CD14-positive monocyte (primary cell): ENCODE data around the gene PRM2. TPM values are rescaled to one million over a fixed set of nuclear protein-coding genes. Genes with fewer than 3 reads are reported as not detected.

ENCODE experiments used
- DNase-seq, 3 donors: peaks; one replicate each; pipeline ENCODE4 v3.0.0-alpha.2; 2011 to 2022
- H2AFZ ChIP-seq: 2 replicates; pipeline ENCODE4 v1.6.0; 2012; ENCODE audit warnings: mild to moderate bottlenecking, low read depth, low read length, inconsistent platforms; ENCODE audit not compliant: insufficient read depth, poor library complexity, severe bottlenecking
- H3K27ac ChIP-seq, 2 donors: 1 replicate in 1 of 2; 2 replicates in 1 of 2; pipeline ENCODE4 v1.5.1; 2012 to 2013; ENCODE audit warnings: low read length in 2 of 2, control low read depth in 1 of 2, inconsistent platforms in 1 of 2, low read depth in 1 of 2, mild to moderate bottlenecking in 1 of 2
- H3K27me3 ChIP-seq, 2 donors: one replicate each; pipeline versions ENCODE4 v1.6.0 to v1.6.1; 2011 to 2013; ENCODE audit warnings: low read length in 2 of 2; ENCODE audit not compliant: control insufficient read depth in 2 of 2, insufficient read depth in 2 of 2
- H3K36me3 ChIP-seq, 2 donors: replicated peaks in 1 of 2; 1 replicate in 1 of 2; 2 replicates in 1 of 2; pipeline versions ENCODE4 v1.5.1 to v1.6.1; 2012 to 2013; ENCODE audit warnings: low read length in 2 of 2, control low read depth in 1 of 2, inconsistent platforms in 1 of 2, mild to moderate bottlenecking in 1 of 2; ENCODE audit not compliant: insufficient read depth in 2 of 2, control insufficient read depth in 1 of 2
- H3K4me1 ChIP-seq, 2 donors: 1 replicate in 1 of 2; 2 replicates in 1 of 2; pipeline versions ENCODE4 v1.5.1 to v1.6.1; 2012 to 2013; ENCODE audit warnings: low read length in 2 of 2, control low read depth in 1 of 2, inconsistent platforms in 1 of 2, mild to moderate bottlenecking in 1 of 2, moderate library complexity in 1 of 2; ENCODE audit not compliant: insufficient read depth in 2 of 2, control insufficient read depth in 1 of 2
- H3K4me2 ChIP-seq: replicated peaks from 2 replicates; pipeline ENCODE3; 2012; ENCODE audit warnings: low read length, moderate library complexity, mild to moderate bottlenecking; ENCODE audit not compliant: poor library complexity, severe bottlenecking; ENCODE audit errors: extremely low read depth
- H3K4me3 ChIP-seq, 3 experiments: fragments of 200-600 bp in 1 of 3; sonication (generic) in 1 of 3; replicated peaks in 1 of 3; 1 replicate in 2 of 3; 2 replicates in 1 of 3; pipeline ENCODE4 v1.5.1; 2011 to 2013; ENCODE audit warnings: low read length in 3 of 3, mild to moderate bottlenecking in 3 of 3, control low read depth in 2 of 3, low read depth in 2 of 3, inconsistent platforms in 1 of 3, moderate library complexity in 1 of 3
- H3K79me2 ChIP-seq: 2 replicates; pipeline ENCODE4 v1.6.0; 2012; ENCODE audit warnings: mild to moderate bottlenecking, control low read depth, inconsistent platforms, low read length, moderate library complexity; ENCODE audit not compliant: insufficient read depth
- H3K9ac ChIP-seq: 2 replicates; pipeline ENCODE4 v1.6.0; 2017; ENCODE audit warnings: low read length, mild to moderate bottlenecking; ENCODE audit not compliant: insufficient read depth, poor library complexity, severe bottlenecking
- H3K9me3 ChIP-seq, 2 donors: replicated peaks in 1 of 2; 1 replicate in 1 of 2; 2 replicates in 1 of 2; pipeline versions ENCODE4 v1.5.1 to v1.6.1; 2012 to 2013; ENCODE audit warnings: low read length in 2 of 2, control low read depth in 1 of 2; ENCODE audit not compliant: control insufficient read depth in 1 of 2, insufficient read depth in 1 of 2
- H4K20me1 ChIP-seq: 2 replicates; pipeline ENCODE4 v1.6.0; 2012; ENCODE audit warnings: mild to moderate bottlenecking, low read length, control low read depth, moderate library complexity; ENCODE audit not compliant: insufficient read depth
- H3K27ac Mint-ChIP-seq, 7 donors: one replicate each; pipeline ENCODE4 v1.8.0; 2020; ENCODE audit warnings: mild to moderate bottlenecking in 7 of 7, mixed read lengths in 7 of 7, moderate library complexity in 6 of 7, inconsistent platforms in 2 of 7
- H3K27me3 Mint-ChIP-seq, 3 donors: one replicate each; pipeline ENCODE4 v1.8.0; 2021 to 2022; ENCODE audit warnings: low read depth in 3 of 3, mild to moderate bottlenecking in 3 of 3, mixed read lengths in 3 of 3, moderate library complexity in 3 of 3, inconsistent platforms in 1 of 3
- H3K36me3 Mint-ChIP-seq, 2 donors: one replicate each; pipeline ENCODE4 v1.8.0; 2020; ENCODE audit warnings: mixed read lengths in 2 of 2, inconsistent platforms in 1 of 2, mild to moderate bottlenecking in 1 of 2
- H3K4me1 Mint-ChIP-seq: one replicate; pipeline ENCODE4 v1.8.0; 2020; ENCODE audit warnings: mild to moderate bottlenecking, mixed read lengths
- H3K4me3 Mint-ChIP-seq, 2 donors: one replicate each; pipeline ENCODE4 v1.8.0; 2020; ENCODE audit warnings: mild to moderate bottlenecking in 2 of 2, mixed read lengths in 2 of 2, moderate library complexity in 1 of 2
- H3K9me3 Mint-ChIP-seq, 7 donors: one replicate each; pipeline ENCODE4 v1.8.0; 2020 to 2022; ENCODE audit warnings: mixed read lengths in 7 of 7, mild to moderate bottlenecking in 6 of 7, moderate library complexity in 6 of 7, inconsistent platforms in 2 of 7
- CTCF ChIP-seq: fragments of 200-600 bp; IDR thresholded peaks from one replicate; pipeline ENCODE4 v1.8.0; 2022; ENCODE audit warnings: antibody characterized with exemption, mild to moderate bottlenecking
- WGBS: methylation state at CpG from one replicate; pipeline ENCODE4 v1.1.5; 2013; ENCODE audit warnings: missing lambda C conversion rate; ENCODE audit not compliant: insufficient coverage; 5-methylcytosine and 5-hydroxymethylcytosine counted together
- intact Hi-C, 2 donors: fragments of 100-400 bp; cut with micrococcal nuclease; formaldehyde crosslinking; loops; one replicate each; pipeline versions ENCODE4 v1.15.0 to v1.15.1; 2023
- polyA plus RNA-seq, 3 donors: library from polyadenylated mRNA; depleted of rRNA in 1 of 3; unstranded in 2 of 3; stranded (reverse) in 1 of 3; fragments of 300-500 nt in 2 of 3; fragments of >200 nt in 1 of 3; fragmentation: Illumina TruSeq in 2 of 3; gene quantifications; 1 replicate in 2 of 3; 2 replicates in 1 of 3; pipeline ENCODE4 v1.2.3, GENCODE V29; 2012 to 2021

Gene PRM2
- polyA plus RNA-seq, 3 donors, result not detected

- peaks cover 53% of the 10 kb centered on the region for H3K4me1 Mint-ChIP-seq
- intact Hi-C loops, result loop anchor here (5.0 kb wide), 3 partner anchors 34 to 49 kb away; partner anchors contain the start of gene RMI2 (in 1 of the 2)
- Histone ChIP-seq H2AFZ (no peak overlapping the region), H3K36me3 (no peaks in the 10 kb centered on the region), H3K27me3 (peaks cover 0 to 9% of the 10 kb centered on the region in 2 donors), H3K27ac (no peak overlapping the region), H3K9ac (no peak overlapping the region), H3K4me1 (peaks cover 49 to 52% of the 10 kb centered on the region in 2 donors), H4K20me1 (no peaks in the 10 kb centered on the region), H3K9me3 (no peaks in the 10 kb centered on the region), H3K4me3 (no peak overlapping the region), H3K4me2 (no peak overlapping the region), H3K79me2 (no peaks in the 10 kb centered on the region)
- TF ChIP-seq CTCF, result no peak
- H3K27ac Mint-ChIP-seq, result peak overlapping the region in 4 of 7 donors; percentile 46 to 79 (median 63)
- H3K9me3 Mint-ChIP-seq, result peaks cover 0 to 2% (median 0%) of the 10 kb centered on the region in 7 donors
- peaks cover 0 to 7% of the 10 kb centered on the region in 2 donors for H3K36me3 Mint-ChIP-seq
- H3K27me3 Mint-ChIP-seq, result peaks cover 23 to 44% (median 27%) of the 10 kb centered on the region in 3 donors
- DNase-seq, result no peak
- WGBS, result 70% methylated on average over 5 of the region's 8 CpGs
- H3K4me3 Mint-ChIP-seq, result peak overlapping the region in 1 of 2 donors; percentile 80
Measured at GRCh38 chr16:11312718-11313492, 36.6 kb upstream of the PRM2 start.

DNA sequence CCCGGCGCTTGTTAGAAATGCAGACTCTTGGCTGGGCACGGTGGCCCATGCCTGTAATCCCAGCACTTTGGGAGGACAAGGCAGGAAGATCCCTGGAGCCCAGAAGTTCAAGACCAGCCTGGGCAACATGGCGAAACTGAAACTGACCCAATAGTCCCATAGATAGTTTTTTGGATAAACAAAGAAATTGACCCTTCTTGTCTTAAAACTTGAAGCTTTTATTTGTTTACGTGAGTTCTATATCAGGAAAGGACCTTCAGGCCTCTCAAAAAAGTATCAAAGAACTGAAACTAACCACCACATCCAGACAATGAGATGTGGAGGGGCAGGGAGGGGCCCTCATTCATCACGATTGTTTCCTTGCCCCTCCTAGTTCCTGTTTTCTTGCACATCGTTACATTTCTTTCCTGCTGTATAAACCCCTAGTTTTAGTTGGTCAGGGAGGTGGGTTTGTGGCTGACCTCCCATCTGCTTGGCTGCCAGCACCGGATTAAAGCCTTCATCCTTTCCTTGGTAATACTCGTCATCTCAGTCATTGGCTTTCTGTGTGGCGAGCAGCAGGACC lies 34.8 kb upstream of the PRM2 start:
- H3K9me3 ChIP-seq, result no peaks in the 10 kb centered on the region
- H3K27me3 ChIP-seq, result peaks cover 0 to 9% of the 10 kb centered on the region in 2 donors
- peak overlapping the region; percentile 50 for H3K4me2 ChIP-seq
- peaks cover 70% of the 10 kb centered on the region for H3K4me1 Mint-ChIP-seq
- H3K9me3 Mint-ChIP-seq, result peaks cover 0 to 2% (median 0%) of the 10 kb centered on the region in 7 donors
- peak; percentile 73 to 84 (median 76) for DNase-seq
- H3K36me3 Mint-ChIP-seq, result peaks cover 0 to 7% of the 10 kb centered on the region in 2 donors
- peak overlapping the region; percentile 57 to 92 (median 85) for H3K27ac Mint-ChIP-seq
- no peaks in the 10 kb centered on the region for H3K79me2 ChIP-seq
- peak overlapping the region in 1 of 3 experiments; percentile 41 for H3K4me3 ChIP-seq
- no peak overlapping the region for H2AFZ ChIP-seq
- H3K4me3 Mint-ChIP-seq, result peak overlapping the region; percentile 39 to 59
- intact Hi-C loops, result loop anchor here (5.0 kb wide), 3 partner anchors 36 to 51 kb away; partner anchors contain the start of gene RMI2 (in 1 of the 2)
- peaks cover 67 to 70% of the 10 kb centered on the region in 2 donors for H3K4me1 ChIP-seq
- 66% methylated on average over 4 of the region's 10 CpGs for WGBS
- no peak overlapping the region for H3K9ac ChIP-seq
- TF ChIP-seq CTCF, result no peak
- peak overlapping the region; percentile 36 to 72 for H3K27ac ChIP-seq
- peaks cover 18 to 31% (median 21%) of the 10 kb centered on the region in 3 donors for H3K27me3 Mint-ChIP-seq
- no peaks in the 10 kb centered on the region for H3K36me3 ChIP-seq
- no peaks in the 10 kb centered on the region for H4K20me1 ChIP-seq
